Right lung (tissue), 5 donors: ENCODE results near the gene ACACB. TPM values are rescaled to one million over a fixed set of nuclear protein-coding genes. Genes with fewer than 3 reads are reported as not detected.

ENCODE experiments used
- DNase-seq, 2 donors: peaks; one replicate each; pipeline ENCODE4 v3.0.0-alpha.2; 2013
- polyA plus RNA-seq, 5 donors: library from polyadenylated mRNA; unstranded; fragments of 120-200 nt; gene quantifications; one replicate each; pipeline versions ENCODE4 v1.2.1 to v1.2.3, GENCODE V29; 2013; ENCODE audit warnings: inconsistent platforms in 1 of 5, low replicate concordance in 1 of 5; ENCODE audit not compliant: insufficient read length in 5 of 5, insufficient read depth in 1 of 5

Gene ACACB
- polyA plus RNA-seq, 5 donors: 9.9 to 15.2 (median 13.7) TPM

DNA sequence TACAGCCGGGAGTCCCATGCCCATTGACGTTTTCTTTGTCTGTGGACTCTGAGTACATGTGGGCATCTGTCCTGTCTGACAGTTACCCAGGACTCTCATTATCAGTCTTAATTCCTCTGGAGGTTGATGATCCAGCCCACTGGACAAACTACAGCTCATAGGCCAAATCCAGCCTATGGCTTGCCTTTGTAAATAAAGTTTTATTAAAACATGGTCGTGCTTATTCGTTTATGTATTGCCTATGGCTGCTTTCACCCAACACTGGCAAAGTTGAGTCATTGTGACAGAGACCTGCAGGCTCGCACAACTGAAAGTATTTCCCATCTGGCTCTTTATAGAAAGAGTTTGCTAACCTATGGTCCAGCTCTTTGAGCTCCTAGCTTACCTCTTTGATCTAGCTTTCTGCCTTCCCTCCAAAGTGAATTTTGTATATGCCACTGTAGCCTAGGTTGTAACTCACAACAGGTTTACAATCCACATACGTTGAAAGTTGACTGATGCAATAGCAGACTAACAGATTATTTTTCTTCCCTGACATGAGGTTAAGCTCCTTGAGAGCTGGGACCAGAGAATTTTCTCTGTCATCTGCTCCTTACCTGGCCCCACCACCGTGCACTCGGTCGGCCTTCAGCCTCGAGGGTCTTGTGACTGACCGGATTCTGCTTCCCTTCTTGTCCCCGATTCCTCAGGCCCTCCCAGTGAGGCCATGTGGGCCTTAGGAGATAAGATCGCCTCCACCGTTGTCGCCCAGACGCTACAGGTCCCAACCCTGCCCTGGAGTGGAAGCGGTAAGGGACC, 57.3 kb downstream of the ACACB start:
- no peak for DNase-seq

DNA sequence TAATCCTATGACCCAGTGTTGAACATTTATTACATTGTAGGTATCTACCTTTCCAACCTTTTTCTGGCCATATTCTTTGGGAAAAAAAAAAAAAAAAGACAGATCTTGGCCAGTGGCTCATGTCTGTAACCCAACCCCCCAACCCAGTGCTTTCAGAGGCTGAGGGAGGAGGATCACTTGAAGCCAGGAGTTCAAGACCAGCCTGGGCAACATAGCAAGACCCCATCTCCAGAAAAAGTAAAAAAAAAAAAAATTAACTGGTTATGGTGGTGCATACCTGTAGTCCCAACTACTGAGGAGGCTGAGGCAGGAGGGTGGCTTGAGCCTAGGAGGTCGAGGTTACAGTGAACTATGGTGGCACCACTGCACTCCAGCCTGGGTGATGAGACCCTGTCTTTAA, 58.1 kb downstream of the ACACB start:
- no peak for DNase-seq

DNA sequence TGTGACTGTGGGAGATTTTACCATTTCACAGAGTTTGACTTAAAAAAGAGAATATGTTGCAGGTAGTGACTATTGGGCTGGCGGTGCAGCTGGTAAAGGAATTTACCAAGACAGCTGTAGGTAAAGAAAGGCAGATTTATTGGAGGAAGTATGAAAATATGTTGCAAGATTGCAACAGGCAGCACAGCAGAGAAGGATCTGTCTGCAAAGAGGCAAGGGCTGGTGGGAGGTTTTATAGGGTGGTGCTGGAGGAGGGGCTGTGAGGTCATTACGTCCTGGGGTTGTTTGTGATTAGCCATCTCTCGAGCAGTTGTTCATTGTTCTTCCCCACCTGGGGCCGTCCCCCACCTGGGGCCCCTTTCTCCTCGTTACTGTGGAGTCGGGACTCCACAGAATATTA, 62.1 kb downstream of the ACACB start:
- no peak for DNase-seq

DNA sequence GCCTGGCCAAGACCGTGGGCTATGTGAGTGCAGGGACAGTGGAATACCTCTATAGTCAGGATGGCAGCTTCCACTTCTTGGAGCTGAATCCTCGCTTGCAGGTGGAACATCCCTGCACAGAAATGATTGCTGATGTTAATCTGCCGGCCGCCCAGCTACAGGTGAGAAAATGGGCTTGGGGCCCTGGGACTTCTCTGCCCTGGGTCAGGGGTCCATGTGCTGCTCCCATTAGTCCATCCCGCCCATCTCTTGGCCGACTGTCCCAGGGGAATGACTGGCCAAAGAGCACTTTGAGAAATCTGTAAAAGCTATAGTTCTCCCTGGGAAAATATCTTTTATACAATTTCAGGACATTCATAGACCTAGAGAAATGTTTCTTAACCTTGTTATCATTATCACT, 63.5 kb downstream of the ACACB start:
- DNase-seq: no peak

DNA sequence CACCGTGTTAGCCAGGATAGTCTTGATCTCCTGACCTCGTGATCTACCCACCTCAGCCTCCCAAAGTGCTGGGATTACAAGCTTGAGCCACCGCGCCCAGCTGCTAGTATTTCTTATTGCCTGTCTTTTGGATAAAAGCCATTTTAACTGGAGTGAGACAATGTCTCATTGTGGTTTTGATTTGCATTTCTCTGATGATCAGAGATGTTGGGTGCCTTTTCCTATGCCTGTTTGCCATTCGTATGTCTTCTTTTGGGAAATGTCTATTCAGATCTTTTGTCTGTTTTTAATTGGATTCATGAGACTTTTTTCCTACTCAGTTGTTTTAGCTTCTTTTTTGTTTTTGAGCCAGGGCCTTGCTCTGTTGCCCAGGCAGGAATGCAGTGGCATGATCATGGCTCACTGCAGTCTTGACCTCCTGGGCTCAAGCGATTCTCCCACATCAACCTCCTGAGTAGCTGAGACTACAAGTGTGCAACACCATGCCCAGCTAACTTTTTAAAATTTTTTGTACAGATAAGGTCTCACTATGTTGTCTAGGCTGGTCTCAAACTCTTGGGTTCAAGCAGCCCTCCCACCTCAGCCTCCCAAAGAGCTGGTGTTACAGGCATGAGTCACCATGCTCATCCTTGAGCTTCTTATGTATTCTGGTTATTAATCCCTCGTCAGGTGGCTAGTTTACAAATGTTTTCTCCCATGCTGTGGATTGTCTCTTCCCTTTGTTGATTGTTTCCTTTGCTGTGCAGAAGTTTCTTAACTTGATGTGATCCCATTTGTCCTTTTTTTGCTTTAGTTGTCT, 65.9 kb downstream of the ACACB start:
- no peak for DNase-seq

DNA sequence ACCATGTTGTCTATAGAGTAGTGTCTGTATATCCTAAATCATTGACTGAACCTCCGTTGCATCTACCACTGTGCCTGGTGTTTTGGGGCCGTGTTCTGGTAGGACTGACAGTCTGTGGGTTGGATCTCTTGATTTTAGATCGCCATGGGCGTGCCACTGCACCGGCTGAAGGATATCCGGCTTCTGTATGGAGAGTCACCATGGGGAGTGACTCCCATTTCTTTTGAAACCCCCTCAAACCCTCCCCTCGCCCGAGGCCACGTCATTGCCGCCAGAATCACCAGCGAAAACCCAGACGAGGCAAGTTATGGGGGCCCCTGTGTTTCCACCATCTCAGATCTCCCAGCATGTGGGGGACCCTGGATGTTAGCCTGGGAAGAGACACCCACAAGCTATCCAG, 69.1 kb downstream of the ACACB start:
- DNase-seq: no peak

DNA sequence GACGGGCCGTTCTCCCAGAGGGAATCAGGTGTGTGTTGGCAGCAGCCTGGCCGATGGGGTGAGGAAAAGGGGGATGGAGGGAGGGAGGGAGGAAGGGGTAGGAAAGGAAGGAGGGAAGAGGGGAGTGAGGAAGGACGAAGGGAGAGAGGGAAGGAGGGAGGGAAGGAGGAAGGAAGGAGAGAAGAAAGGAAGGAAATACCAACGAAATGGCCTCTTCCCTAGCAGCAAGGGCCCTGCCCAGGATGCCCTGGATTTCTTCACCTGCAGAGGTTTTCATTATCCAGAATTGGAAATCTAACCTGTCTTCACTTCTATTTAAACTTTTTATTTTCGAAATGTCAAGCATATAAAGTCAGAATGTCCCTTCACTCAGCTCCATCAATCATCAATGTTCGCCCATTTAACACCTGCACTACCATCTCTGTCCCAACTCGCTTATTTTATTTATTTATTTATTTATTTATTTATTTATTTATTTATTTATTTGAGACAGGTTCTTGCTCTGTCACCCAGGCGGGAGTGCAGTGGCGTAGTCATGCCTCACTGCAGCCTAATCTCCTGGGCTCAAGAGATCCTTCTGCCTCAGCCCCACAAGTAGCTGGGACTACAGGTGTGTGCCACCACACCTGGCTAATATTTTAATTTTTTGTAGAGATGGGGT, 70.7 kb downstream of the ACACB start:
- no peak for DNase-seq

DNA sequence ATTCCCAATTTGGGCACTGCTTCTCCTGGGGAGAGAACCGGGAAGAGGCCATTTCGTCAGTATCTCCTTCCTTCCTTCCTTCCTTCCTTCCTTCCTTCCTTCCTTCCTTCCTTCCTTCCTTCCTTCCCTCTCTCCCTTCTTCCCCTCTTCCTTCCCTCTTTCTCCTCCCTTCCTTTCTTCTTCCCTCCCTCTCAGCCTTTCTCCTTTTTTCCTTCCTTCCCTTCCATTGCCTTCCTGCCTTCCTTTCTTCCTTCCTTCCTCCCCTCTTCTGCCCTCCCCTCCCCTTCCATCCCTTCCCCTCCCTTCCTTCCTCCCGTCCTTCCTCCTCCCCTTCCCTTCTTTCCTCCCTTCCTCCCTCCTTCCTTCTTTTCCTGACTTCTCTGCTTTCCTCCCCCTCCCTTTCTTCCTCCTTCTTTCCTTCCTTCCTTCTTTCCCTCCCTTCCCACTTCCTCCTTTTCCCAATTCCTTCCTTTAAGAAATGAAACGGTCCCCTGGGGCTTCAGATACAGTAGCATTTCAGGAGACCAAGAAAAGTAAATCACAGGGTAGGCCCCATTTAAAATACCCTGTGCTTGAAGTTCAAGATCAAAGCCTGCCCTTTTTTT, 71.8 kb downstream of the ACACB start:
- no peak for DNase-seq

DNA sequence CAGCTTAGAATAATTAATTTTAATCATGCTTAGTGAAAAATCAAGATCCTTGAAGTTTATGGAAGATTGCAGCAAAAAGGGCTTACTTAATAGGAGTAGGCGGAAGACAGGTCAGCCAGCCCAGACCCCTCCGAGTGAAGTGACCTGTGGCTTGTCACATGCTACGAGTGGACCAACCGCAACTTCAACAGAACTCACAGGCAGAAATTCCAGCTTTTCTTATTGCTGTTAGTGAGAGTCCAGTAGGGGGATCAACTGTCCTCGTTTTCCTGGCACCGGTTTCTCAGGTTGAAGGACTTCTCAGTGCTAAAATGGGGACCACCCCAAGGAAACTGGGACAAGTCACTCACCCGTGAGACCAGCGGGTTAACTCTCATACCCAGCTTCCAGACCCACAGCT, 72.9 kb downstream of the ACACB start:
- no peak for DNase-seq

DNA sequence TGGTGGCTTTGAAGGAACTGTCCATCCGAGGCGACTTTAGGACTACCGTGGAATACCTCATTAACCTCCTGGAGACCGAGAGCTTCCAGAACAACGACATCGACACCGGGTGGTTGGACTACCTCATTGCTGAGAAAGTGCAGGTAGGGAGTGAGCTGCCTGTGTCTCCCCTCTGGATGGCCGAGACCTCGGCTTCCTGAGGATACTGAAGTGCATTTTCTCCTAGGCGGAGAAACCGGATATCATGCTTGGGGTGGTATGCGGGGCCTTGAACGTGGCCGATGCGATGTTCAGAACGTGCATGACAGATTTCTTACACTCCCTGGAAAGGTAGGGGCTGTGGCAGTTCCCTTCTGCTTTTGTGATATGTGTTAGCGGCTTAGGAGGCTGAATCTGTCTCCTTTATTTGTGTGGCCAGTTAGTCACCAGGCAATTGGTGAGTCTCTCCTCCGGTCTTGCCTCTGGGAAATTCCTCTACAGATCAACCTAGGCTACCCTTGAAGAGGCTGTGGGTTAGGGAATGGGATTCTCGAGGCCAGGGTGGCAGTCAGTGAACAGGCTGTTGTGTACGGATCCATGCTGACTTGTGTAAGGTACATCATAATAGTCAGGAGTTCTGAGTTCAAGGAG, 75.3 kb downstream of the ACACB start:
- DNase-seq: no peak

DNA sequence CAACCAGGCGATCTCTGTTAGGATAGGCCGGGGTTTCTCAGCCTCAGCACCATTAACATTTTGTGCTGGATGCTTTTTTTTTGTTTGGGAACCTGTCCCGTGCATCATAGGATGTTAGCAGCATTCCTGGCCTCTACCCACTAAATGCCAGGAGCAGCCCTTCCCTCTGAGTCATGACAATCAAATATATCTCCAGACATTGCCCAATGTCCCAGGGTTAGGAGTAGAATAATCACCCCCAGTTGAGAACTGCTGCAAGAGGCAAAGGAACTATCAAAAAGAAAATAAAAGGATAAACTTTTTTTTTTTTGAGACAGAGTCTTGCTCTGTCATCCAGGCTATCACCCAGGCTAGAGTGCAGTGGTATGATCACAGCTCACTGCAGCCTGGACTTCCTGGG, 76.0 kb downstream of the ACACB start:
- no peak for DNase-seq

DNA sequence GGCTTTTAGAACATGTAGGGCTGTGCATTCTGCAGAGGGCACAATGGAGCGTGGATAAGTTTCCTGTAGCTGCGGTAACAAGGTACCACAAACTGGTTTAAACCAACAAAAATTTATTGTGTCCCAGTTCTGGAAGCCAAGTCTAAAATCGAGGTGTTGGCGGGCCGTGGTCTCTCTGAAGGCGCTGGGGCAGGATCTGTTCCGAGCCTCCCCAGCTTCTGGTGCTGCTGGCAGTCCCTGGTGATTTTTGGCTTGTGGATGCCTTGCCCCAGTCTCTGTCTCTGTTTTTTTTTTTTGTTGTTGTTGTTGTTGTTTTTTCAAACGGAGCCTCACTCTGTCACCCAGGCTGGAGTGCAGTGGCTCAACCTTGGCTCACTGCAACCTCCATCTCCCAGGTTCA, 77.5 kb downstream of the ACACB start:
- no peak for DNase-seq

DNA sequence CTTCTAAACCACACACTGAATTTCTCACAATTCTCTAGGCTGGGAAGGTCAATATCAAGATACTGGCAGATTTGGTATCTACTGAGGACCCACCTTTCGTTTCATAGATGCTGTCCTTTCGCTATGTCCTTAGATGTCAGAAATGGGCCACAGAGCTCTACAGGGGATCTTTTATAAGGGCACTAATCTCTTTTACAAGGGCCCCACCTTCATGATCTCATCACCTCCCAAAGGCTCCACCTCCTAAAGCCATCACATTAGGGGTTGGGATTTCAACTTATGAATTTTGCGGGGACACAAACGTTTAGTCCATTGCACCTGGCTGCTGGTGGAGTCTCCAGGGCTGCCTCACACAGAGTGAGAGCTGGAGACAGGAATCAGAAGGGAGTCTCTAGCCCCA, 79.9 kb downstream of the ACACB start:
- no peak for DNase-seq

DNA sequence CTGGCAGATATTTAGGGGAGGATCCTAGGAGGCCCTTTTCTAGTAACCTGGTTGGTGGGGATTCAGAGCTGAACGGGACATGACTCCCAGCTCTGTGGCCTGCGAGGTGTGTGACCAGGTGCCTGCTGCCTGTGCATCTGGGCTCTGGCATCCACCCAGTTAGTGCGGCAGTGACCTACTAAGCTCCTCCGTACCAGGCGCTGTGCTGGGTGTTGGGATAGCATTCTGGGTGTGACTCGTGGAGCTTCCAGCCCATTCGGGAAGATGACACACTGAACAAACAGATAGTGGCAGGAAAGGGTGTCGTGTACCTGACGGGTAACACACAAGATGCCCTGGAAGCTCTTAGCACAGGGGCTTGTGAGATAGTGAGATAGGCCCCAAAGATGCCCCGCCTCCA, 80.9 kb downstream of the ACACB start:
- DNase-seq: no peak

DNA sequence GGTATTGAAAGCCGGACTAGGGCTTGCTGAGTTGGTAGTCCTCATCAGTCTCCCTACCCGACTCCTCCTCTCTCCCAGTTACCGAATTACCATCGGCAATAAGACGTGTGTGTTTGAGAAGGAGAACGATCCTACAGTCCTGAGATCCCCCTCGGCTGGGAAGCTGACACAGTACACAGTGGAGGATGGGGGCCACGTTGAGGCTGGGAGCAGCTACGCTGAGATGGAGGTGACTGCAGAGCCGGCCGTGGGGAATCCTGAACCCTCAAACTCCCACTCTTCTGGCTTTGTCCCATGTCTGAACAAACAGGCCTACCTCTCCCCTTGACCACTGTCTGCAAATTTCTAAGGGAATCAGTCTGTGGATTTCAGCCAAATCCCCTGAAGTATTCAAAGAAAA, 82.9 kb downstream of the ACACB start:
- DNase-seq: no peak

DNA sequence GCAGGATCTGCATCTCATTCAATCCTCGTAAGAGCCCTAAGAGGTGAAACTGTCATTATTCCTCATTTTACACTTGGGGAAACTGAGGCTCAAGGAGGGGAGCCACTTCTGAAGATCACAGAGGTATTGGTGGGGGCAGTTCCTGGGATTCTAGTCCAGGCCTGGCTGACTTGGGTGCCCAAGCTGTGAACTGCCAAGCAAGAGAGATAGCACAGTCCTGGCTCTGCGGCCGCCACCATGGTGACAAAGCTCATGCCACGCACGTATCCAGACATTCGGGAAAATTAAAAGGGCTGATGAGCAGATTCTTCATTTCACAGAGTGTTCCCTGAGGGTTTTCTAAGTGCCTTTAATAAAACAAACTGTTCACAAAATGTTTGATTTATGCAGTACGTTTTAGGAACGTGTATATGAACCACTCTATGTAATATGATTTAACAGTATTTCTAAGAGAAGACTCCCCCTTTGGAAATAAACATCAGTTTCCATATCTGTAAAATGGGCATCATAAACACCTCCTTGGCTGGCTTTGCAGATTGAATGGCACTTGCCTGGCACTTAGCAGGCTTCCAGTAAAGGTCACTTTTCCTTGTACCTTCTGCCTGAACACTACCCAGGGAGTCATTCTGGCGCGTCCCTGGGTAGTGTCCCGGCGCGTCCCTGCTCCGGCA, 84.6 kb downstream of the ACACB start:
- DNase-seq: no peak

DNA sequence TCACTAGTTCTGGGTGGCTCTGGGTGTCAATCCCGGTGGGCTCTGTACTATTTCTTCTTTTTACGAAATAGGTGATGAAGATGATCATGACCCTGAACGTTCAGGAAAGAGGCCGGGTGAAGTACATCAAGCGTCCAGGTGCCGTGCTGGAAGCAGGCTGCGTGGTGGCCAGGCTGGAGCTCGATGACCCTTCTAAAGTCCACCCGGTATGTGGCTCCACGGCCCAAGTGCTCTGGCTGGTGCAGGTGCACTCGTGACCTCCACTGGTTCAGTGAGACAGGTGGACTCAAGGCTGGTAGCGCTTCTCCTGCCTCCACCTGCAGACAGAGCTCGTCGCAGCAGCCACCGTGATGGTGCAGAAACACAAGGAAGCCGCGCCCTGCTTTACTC, 85.1 kb downstream of the ACACB start:
- no peak for DNase-seq

DNA sequence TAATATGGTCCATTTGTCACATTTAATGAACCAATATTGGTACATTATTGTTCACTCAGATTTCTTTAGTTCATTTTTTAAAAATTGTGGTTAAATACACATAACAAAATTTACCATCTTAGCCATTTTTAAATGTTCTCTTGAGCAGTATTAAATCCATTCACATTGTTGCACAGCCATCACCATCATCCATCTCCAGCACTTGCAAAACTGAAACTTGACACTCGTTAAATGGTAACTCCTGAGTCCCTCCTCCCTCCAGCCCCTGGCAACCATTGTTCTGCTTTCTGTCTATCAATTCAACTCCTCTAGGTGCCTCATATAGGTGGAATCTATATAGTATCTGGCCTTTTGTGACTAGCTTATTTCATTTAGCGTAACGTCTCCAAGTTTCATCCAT, 86.4 kb downstream of the ACACB start:
- no peak for DNase-seq

DNA sequence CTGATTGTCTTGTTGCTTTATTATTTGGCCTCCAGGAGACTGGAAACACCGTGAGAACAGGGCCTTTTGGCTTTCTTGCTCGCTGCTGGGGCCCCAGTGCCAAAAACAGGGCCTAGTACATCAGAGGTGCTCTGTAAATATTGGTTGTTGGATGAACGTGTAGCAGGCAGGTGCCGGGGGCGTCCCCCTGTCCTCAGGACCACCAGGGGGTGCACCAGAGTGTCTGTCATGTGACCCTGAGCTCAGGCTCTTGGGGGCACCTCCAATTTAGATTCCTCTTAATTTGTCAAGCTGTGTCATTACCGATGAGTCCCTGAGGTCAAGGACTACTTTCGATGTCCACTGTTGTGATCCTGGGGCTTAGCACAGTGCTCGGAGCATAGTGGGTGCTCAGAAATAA, 87.1 kb downstream of the ACACB start:
- DNase-seq: no peak

DNA sequence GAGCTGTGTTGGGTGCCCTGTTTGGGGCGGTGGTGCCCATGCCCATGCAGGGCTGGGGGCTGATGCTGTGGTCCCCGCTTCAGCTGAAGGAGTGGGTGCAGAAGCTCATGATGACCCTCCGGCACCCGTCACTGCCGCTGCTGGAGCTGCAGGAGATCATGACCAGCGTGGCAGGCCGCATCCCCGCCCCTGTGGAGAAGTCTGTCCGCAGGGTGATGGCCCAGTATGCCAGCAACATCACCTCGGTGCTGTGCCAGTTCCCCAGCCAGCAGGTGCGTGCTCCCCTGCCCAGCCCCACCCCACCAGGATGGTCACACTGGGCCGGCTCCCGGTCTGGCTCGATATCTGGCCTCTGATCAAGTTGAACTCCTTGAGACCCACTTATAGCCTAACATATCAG, 92.7 kb downstream of the ACACB start:
- no peak for DNase-seq

DNA sequence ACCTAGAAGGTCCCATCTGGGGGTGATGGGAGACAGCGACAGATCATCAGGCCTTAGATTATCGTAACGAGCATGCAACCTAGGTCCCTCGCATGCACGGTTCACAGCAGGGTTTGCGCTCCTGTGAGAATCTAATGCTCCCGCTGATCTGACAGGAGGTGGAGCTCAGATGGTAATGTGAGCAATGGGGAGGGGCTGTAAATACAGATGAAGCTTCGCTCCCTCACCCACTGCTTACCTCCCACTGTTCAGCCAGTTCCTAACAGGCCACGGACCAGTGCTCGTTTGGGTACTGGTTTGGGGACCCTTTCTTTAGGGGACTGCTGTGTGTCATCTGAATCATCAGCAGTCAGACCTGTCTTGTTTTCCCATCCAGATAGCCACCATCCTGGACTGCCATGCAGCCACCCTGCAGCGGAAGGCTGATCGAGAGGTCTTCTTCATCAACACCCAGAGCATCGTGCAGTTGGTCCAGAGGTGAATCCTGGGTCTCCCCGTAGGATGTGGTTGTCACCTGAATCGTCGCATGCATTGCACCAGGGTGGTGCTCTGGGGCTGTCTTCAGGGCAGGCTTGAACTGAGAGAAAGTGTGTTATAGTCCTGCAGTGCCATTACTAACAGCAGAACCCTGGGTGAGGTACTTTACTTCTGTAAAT, 96.2 kb downstream of the ACACB start:
- no peak for DNase-seq
